Activated CD4-positive, alpha-beta T cell treated with anti-CD3 and anti-CD28 coated beads for 36 hours (primary cell): Measurements from ENCODE around the gene RALBP1. TPM values are rescaled to one million over a fixed set of nuclear protein-coding genes. Genes with fewer than 3 reads are reported as not detected.
A peak's percentile ranks its signal among the peaks of the same experiment; 100 is the strongest.
"Not testable (repeated sequence)": the region's sequence is repeated elsewhere in the genome, so short reads cannot be mapped to it uniquely, and the experiment has no call there.

Experiments used
- ATAC-seq: fragments of 200-7000 bp; cut with Tn5 transposase; one replicate; pipeline ENCODE4 v1.10.0; 2021; ENCODE audit warnings: mild to moderate bottlenecking, moderate library complexity
- CTCF ChIA-PET: fragments of 350-600 bp; sonication (Branson Sonifier 250); formaldehyde crosslinking; loops from one replicate; lab custom pipeline; 2021; ENCODE audit warnings: antibody characterized with exemption; lab: Charles Lee
- POLR2A ChIA-PET: fragments of 350-600 bp; sonication (Branson Sonifier 250); formaldehyde crosslinking; loops from one replicate; lab custom pipeline; 2021; ENCODE audit warnings: antibody characterized with exemption, inconsistent platforms; lab: Charles Lee
- DNase-seq: peaks from one replicate; pipeline ENCODE4 v3.0.0-alpha.2; 2020
- H3K27ac Mint-ChIP-seq: one replicate; pipeline ENCODE4 v1.8.0; 2021; ENCODE audit warnings: mixed read lengths
- H3K27me3 Mint-ChIP-seq: one replicate; pipeline ENCODE4 v1.8.0; 2021; ENCODE audit warnings: mixed read lengths
- H3K36me3 Mint-ChIP-seq: one replicate; pipeline ENCODE4 v1.8.0; 2021; ENCODE audit warnings: low read depth, mixed read lengths
- H3K4me1 Mint-ChIP-seq: one replicate; pipeline ENCODE4 v1.8.0; 2021; ENCODE audit warnings: mixed read lengths
- H3K4me3 Mint-ChIP-seq: one replicate; pipeline ENCODE4 v1.8.0; 2021; ENCODE audit warnings: mild to moderate bottlenecking, moderate library complexity, mixed read lengths
- H3K9me3 Mint-ChIP-seq: one replicate; pipeline ENCODE4 v1.8.0; 2021; ENCODE audit warnings: low read depth, mixed read lengths
- intact Hi-C, 2 experiments: fragments of 100-400 bp; cut with DNase I in 1 of 2; cut with micrococcal nuclease in 1 of 2; formaldehyde crosslinking; loops; one replicate each; pipeline versions ENCODE4 v1.14.2 to v1.15.1; 2022 to 2024; cut with DNase I, micrococcal nuclease
- total RNA-seq, 2 experiments: library from RNA; stranded (reverse); gene quantifications; one replicate each; pipeline ENCODE4 v1.2.3, GENCODE V29; 2021

RALBP1 gene
- 10 to 100 TPM; 49.4 to 51.1 TPM for total RNA-seq

DNA sequence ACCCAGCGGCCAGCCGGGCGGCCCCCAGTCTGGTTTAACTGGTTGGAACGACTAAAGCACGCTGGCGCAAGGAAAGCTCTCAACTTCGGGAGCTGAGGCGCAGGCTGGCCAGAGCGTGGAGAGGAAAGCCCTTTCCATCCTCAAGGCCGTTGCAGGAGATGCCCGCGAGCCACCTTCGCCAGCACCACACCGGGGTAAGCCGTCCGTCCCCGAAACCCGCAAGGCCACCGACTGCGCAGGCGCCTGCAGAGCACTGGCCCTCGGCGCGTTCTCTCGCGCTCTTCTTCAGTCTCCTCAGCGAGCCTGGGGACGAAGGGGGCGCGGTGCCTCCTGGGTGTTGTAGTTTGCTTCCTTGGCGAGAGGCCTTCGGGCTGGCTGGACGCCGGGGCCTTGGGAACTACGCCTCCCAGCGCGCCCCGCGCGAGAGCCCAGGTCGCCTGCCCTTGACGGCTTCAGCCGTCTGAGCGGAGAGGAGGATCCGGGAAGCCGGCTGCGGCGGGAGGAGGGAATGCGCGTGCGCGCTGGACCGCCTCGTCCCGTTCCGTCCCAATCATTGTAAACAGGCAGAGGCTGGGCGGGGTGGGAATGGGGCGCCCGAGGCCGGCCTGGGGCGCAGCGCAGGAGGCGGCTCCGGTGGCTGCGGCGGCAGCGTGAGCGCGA is at the start of gene RALBP1:
Gene RALBP1 (plus strand): TSS at position 531 of the 660 bp plus-strand sequence. CDS start 37,533 bp downstream, outside the sequence.
- ChIA-PET CTCF (no interaction called here), POLR2A (interaction anchor here (0.6 kb wide), 1 partner anchor 9 kb away, joined by 7 read pairs; no protein-coding TSS in a partner anchor)
- Mint-ChIP-seq H3K4me1 (peaks cover 16% of the 10 kb centered on the region), H3K27me3 (peaks cover 8% of the 10 kb centered on the region), H3K4me3 (peak within 1 kb of the TSS; percentile 85), H3K27ac (peak within 1 kb of the TSS; percentile 92), H3K9me3 (no peaks in the 10 kb centered on the region), H3K36me3 (peaks cover 14% of the 10 kb centered on the region)
- intact Hi-C loops: loop anchor here (1.0 to 10.0 kb wide), 16 partner anchors 42 to 1052 kb away; partner anchors contain the start of genes NDUFV2 (in 2 of the 2), TWSG1 (in 2 of the 2), ANKRD12 (in 1 of the 2) and MTCL1 (in 1 of the 2)
- peak; percentile 99 for DNase-seq
- ATAC-seq: peak; percentile 98

DNA sequence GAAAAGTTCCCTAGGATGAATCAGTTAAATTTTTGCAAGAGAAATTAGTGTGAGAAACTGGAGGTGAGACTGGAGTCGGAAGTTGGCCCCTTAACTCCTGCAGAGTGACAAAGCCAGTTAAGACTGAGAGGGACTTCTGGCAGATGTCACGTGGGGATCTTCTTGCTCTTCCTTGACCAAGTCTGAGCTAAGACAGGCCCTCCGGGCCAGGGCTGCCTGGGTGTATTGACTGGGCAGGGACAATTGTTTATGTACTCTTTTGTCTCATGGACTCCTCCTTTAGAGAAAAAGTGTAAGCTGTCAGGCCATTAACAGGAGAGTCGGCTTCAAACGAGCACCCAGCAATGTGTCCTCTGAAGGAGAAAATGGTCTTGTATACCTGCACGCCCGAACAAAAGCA is 48.6 kb upstream of the RALBP1 start:
- H3K9me3 Mint-ChIP-seq: no peaks in the 10 kb centered on the region

DNA sequence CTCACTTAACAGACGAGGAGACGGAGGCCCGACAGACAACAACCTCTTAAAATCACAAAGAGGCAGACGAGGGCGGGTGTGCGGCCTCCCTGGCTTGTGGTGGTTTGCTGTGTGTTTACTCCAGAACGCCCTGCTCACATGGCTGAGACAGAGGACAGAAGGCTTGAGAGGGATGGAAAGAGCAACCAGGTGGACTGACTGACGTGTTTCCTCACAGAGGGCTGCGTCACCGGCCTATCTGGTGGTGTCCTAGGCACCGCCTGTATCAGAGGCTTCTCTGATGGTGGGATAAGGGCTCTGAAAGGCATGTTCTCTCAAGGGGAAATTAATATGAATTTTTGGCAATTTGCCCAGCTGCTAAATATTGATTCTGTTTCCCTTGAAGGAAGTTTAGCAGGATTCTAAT is 47.0 kb upstream of the RALBP1 start:
- Mint-ChIP-seq H3K36me3 (no peaks in the 10 kb centered on the region), H3K4me3 (no peak overlapping the region)
- CTCF ChIA-PET: no interaction called here

More for the DNA sequence above, 48.6 kb upstream of the RALBP1 start:
- ATAC-seq (no peak), DNase-seq (no peak)
- POLR2A ChIA-PET: interaction anchor here (0.6 kb wide), 1 partner anchor 11 kb away, joined by 8 read pairs; no protein-coding TSS in a partner anchor
- CTCF ChIA-PET: interaction anchor here (0.7 kb wide), 1 partner anchor 26 kb away, joined by 3 read pairs; no protein-coding TSS in a partner anchor
- no peak overlapping the region for H3K27ac Mint-ChIP-seq
- H3K4me3 Mint-ChIP-seq: no peak overlapping the region
- no peaks in the 10 kb centered on the region for H3K27me3 Mint-ChIP-seq
- H3K4me1 Mint-ChIP-seq: no peaks in the 10 kb centered on the region
- H3K36me3 Mint-ChIP-seq: no peaks in the 10 kb centered on the region
- intact Hi-C loops: no loop called here

DNA sequence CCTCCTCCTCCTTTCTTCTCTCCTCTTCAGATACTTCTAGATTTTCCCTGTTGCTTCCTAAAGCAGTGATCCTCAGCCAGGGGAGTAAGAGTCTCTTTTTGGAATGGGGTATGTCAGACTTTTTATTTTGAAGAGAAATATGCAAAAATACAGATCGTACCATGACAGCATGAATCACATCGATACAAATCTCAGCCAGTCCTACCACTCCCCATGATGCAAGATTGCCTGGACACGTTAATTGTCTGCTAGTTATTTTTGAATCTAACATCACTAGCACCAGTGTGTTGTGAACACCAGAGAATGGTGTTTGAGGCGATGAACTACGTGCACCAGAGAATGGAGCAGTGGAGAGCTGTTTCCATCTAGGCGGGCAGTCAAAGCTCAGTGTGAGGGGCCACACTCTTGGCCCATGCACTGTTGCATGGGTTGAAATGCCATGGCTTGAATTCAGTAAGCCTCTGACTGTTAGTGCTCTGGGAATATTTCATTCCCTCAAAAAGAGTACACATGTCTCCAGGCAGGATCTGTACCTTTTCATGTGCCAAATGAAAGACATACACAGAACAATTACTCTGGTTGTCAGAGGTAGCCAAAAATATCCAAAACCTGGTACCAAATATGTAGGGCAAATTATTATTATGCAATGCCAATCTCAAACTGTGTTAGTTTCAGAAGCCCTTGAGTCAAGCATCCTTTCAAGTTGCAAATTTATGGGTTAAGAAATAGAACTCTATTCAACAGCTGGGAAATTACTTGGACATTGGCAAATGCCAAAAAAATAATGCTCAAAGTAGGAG is 46.3 kb upstream of the RALBP1 start:
- H3K9me3 Mint-ChIP-seq: no peaks in the 10 kb centered on the region
- no peaks in the 10 kb centered on the region for H3K4me1 Mint-ChIP-seq
- POLR2A ChIA-PET: no interaction called here
- intact Hi-C loops: no loop called here
- no peak for DNase-seq
- H3K36me3 Mint-ChIP-seq: no peaks in the 10 kb centered on the region
- no peak for ATAC-seq
- CTCF ChIA-PET: interaction anchor here (0.9 kb wide), 1 partner anchor 14 kb away, joined by 3 read pairs; no protein-coding TSS in a partner anchor
- no peak overlapping the region for H3K4me3 Mint-ChIP-seq
- H3K27me3 Mint-ChIP-seq: peaks cover 4% of the 10 kb centered on the region
- no peak overlapping the region for H3K27ac Mint-ChIP-seq

More for the DNA sequence above, 47.0 kb upstream of the RALBP1 start:
- POLR2A ChIA-PET: no interaction called here
- ATAC-seq (no peak), DNase-seq (no peak)
- Mint-ChIP-seq H3K9me3 (no peaks in the 10 kb centered on the region), H3K27me3 (peaks cover 1% of the 10 kb centered on the region), H3K27ac (no peak overlapping the region), H3K4me1 (no peaks in the 10 kb centered on the region)
- intact Hi-C loops: no loop called here

DNA sequence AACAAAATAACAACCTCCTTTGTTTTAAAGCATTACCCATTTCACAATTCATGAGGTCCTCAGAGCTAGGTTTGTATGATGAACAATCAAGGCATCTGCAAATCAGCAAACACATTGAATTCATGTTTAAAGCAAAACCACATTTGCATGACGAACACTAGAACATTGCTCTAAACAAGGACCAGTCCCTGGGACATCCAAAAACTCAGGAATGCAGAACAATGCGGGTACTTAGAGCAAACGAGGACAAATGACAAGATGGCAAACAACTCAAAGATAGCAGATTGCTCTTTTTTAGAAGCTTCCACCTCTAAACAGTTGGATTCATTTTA is 45.7 kb upstream of the RALBP1 start:
- DNase-seq: no peak
- intact Hi-C loops: no loop called here
- ChIA-PET CTCF (interaction anchor here (0.9 kb wide), 1 partner anchor 14 kb away, joined by 3 read pairs; no protein-coding TSS in a partner anchor), POLR2A (no interaction called here)
- H3K27me3 Mint-ChIP-seq: peaks cover 4% of the 10 kb centered on the region
- no peaks in the 10 kb centered on the region for H3K36me3 Mint-ChIP-seq
- H3K4me1 Mint-ChIP-seq: no peaks in the 10 kb centered on the region
- no peaks in the 10 kb centered on the region for H3K9me3 Mint-ChIP-seq
- no peak for ATAC-seq
- H3K4me3 Mint-ChIP-seq: no peak overlapping the region
- no peak overlapping the region for H3K27ac Mint-ChIP-seq

DNA sequence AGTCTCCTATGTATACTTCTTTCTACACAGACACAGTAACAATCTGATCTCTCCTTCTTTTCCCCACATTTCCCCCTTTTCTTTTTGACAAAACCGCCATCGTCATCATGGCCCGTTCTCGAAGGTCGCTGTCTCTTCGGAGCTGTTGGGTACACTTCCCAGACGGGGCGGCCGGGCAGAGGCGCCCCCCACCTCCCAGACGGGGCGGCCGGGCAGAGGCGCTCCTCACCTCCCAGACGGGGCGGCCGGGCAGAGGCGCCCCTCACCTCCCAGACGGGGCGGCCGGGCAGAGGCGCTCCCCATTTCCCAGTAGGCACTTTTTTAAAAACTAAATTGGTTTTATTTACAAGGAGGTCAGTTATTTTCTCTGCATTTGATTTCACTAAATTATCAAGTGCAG is 45.0 kb upstream of the RALBP1 start:
- intact Hi-C loops, H3K9me3 Mint-ChIP-seq, H3K27ac Mint-ChIP-seq, H3K36me3 Mint-ChIP-seq, H3K4me1 Mint-ChIP-seq, CTCF ChIA-PET, H3K4me3 Mint-ChIP-seq, POLR2A ChIA-PET, ATAC-seq, DNase-seq, H3K27me3 Mint-ChIP-seq: not testable (repeated sequence)

DNA sequence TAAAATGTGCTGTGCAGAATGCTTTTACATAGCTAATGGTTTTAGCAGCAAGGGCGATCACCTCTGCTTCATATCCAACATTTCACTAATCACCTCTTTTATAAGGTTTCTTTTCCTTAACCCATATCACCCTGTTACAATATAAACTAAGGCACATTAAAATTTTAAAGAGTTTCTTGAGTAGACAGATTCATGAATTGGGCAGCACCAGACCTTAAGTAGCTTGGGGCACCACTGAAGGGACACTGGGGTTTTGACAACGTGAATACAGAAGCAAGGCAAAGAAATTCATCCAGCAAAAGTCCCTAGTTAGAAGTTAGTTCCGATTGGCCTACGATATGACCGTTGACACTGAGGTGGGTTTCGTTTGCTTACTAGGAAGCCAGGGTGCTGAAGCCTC is 44.0 kb upstream of the RALBP1 start:
- H3K4me1 Mint-ChIP-seq: no peaks in the 10 kb centered on the region
- no peaks in the 10 kb centered on the region for H3K36me3 Mint-ChIP-seq
- H3K27ac Mint-ChIP-seq: no peak overlapping the region
- no peaks in the 10 kb centered on the region for H3K9me3 Mint-ChIP-seq
- ATAC-seq: no peak
- ChIA-PET POLR2A (no interaction called here), CTCF (interaction anchor here (0.6 kb wide), 1 partner anchor 27 kb away, joined by 3 read pairs; no protein-coding TSS in a partner anchor)
- peaks cover 4% of the 10 kb centered on the region for H3K27me3 Mint-ChIP-seq
- H3K4me3 Mint-ChIP-seq: no peak overlapping the region
- no peak for DNase-seq
- intact Hi-C loops: no loop called here

DNA sequence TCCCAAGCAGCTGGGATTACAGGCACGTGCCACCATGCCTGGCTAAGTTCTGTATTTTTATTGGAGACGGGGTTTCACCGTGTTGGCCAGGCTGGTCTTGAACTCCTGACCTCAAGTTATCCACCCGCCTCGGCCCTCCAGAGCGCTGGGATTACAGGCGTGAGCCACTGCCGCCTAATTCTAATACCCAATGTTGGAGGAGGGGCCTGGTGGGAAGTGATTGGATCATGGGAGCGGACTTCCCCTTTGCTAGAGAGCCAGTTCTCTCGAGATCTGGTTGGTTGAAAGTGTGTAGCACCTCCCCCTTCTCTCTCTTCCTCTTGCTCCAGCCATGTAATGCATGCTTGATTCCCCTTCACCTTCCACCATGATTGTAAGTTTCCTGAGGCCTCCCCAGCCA is 42.2 kb upstream of the RALBP1 start:
- CTCF ChIA-PET, H3K4me1 Mint-ChIP-seq, DNase-seq, H3K9me3 Mint-ChIP-seq, intact Hi-C loops, ATAC-seq, H3K27me3 Mint-ChIP-seq, H3K27ac Mint-ChIP-seq, H3K36me3 Mint-ChIP-seq, H3K4me3 Mint-ChIP-seq, POLR2A ChIA-PET: not testable (repeated sequence)

DNA sequence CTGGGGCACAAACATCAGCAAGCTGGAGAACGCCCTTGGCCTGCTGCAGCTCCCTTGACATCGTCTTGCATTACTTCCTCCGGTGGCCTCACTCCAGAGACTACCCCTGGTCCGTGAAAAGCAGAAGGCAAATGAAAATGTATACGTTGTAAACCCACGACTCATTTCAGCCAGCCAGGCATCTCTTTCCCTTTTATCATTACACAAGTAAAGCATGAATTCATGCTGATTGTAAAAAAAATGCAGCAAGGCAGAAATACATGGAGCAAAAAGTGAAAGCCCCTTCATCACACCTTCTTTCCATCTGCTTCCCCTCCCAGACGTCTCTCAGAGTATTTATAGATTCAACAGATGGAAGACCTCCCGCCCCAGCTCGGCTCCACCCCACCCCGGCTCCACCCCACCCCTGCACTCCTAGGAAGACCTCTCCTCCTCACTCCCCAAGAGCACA is 41.6 kb upstream of the RALBP1 start:
- POLR2A ChIA-PET: no interaction called here
- ATAC-seq (no peak), DNase-seq (no peak)
- Mint-ChIP-seq H3K27me3 (peaks cover 4% of the 10 kb centered on the region), H3K36me3 (no peaks in the 10 kb centered on the region), H3K27ac (no peak overlapping the region), H3K4me1 (no peaks in the 10 kb centered on the region), H3K4me3 (no peak overlapping the region), H3K9me3 (no peaks in the 10 kb centered on the region)
- intact Hi-C loops: no loop called here
- CTCF ChIA-PET: interaction anchor here (0.7 to 1.4 kb wide), 2 partner anchors 83 to 277 kb away, joined by 3 to 4 read pairs; no protein-coding TSS in a partner anchor

DNA sequence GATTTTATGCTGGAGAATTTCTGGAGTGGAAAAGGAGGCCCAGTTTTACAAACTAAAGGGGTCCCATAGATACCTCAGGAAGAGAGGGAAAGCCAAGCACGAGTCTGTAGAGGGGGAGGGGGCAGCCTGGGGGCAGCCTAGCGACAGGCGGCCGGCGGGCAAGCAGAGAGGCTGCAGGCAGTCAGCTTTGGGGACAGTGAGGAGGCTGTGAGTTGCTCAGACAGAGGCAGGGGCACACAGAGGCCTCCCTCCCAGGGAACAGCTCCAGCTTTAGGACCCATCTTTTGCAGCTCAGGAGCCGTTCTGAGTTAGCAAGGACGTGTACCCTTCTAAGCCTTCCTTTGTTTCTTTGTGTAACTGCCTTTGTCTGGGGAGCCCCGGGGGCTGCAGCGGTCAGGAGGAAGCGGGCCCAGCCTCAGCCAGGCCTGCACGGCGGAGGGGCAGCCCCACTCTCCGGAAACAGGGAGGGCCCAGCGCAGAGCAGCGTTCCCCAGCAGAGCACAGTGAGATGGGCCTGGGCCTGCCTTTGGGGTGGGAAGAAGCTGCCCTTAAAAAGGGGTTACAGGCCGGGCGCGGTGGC is 41.1 kb upstream of the RALBP1 start:
- ATAC-seq (no peak), DNase-seq (no peak)
- Mint-ChIP-seq H3K27ac (no peak overlapping the region), H3K9me3 (no peaks in the 10 kb centered on the region), H3K4me1 (no peaks in the 10 kb centered on the region), H3K27me3 (peaks cover 4% of the 10 kb centered on the region), H3K36me3 (no peaks in the 10 kb centered on the region), H3K4me3 (no peak overlapping the region)
- ChIA-PET CTCF (interaction anchor here (0.7 to 1.4 kb wide), 2 partner anchors 83 to 278 kb away, joined by 3 to 4 read pairs; no protein-coding TSS in a partner anchor), POLR2A (no interaction called here)
- intact Hi-C loops: no loop called here

DNA sequence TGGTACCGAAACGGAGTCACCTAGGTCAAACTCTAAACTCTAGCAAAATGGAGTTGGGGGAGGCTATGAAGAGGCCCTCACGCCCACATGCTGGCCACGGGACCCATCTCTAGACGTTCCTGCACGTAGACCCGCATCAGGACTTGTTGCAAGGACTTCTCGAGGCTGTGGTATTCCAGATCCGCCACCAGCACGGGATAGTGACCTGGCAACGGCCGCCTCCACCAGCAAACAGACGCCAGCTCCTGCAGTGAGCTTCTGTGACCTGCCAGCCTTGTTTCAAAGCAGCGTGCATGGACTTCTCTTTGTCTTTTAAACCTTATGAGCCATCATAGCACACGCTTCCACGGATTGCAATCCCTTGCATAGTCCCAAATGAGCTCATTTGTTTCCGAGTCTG is 40.3 kb upstream of the RALBP1 start:
- Mint-ChIP-seq H3K36me3 (no peaks in the 10 kb centered on the region), H3K4me3 (no peak overlapping the region), H3K9me3 (no peaks in the 10 kb centered on the region), H3K27me3 (peaks cover 4% of the 10 kb centered on the region), H3K27ac (no peak overlapping the region), H3K4me1 (no peaks in the 10 kb centered on the region)
- DNase-seq: no peak
- no peak for ATAC-seq
- ChIA-PET CTCF (interaction anchor here (0.8 to 1.4 kb wide), 2 partner anchors 82 kb away, joined by 3 to 4 read pairs; no protein-coding TSS in a partner anchor), POLR2A (no interaction called here)
- intact Hi-C loops: no loop called here
